Muscle of leg (tissue), 11 donors: ENCODE data around the gene SNX32. TPM values are rescaled to one million over a fixed set of nuclear protein-coding genes. Genes with fewer than 3 reads are reported as not detected.

Source experiments
- DNase-seq: peaks from one replicate; pipeline ENCODE4 v3.0.0; 2013
- H3K27ac ChIP-seq: one replicate; pipeline ENCODE4 v1.5.1; 2013; ENCODE audit warnings: mild to moderate bottlenecking, low read length, control low read depth
- H3K27me3 ChIP-seq: one replicate; pipeline ENCODE4 v1.6.1; 2013; ENCODE audit warnings: low read length; ENCODE audit not compliant: control insufficient read depth, insufficient read depth
- H3K36me3 ChIP-seq: one replicate; pipeline ENCODE4 v1.6.1; 2013; ENCODE audit warnings: low read length; ENCODE audit not compliant: control insufficient read depth, insufficient read depth
- H3K4me1 ChIP-seq: one replicate; pipeline ENCODE4 v1.6.1; 2013; ENCODE audit warnings: low read length; ENCODE audit not compliant: control insufficient read depth, insufficient read depth
- H3K4me3 ChIP-seq: one replicate; pipeline ENCODE4 v1.5.1; 2013; ENCODE audit warnings: low read length, control low read depth
- H3K9me3 ChIP-seq: replicated peaks from 2 replicates; pipeline ENCODE4 v1.6.1; 2013; ENCODE audit warnings: low read depth, low read length; ENCODE audit not compliant: control insufficient read depth
- WGBS: methylation state at CpG from one replicate; pipeline ENCODE4 v1.1.5; 2013; ENCODE audit warnings: missing lambda C conversion rate; ENCODE audit not compliant: insufficient coverage; 5-methylcytosine and 5-hydroxymethylcytosine counted together
- polyA plus RNA-seq, 8 donors: library from polyadenylated mRNA; unstranded; fragments of 120-200 nt; gene quantifications; one replicate each; pipeline versions ENCODE4 v1.2.1 to v1.2.3, GENCODE V29; 2013; ENCODE audit warnings: inconsistent platforms in 1 of 8, low replicate concordance in 1 of 8; ENCODE audit not compliant: insufficient read length in 8 of 8, insufficient read depth in 1 of 8
- total RNA-seq: library from RNA; stranded (reverse); fragments of 120-200 nt; gene quantifications from one replicate; pipeline ENCODE4 v1.2.4, GENCODE V29; 2013

Gene SNX32
- total and polyA plus RNA-seq, 9 donors = 0.98 to 2.6 (median 1.5) TPM

- H3K9me3 ChIP-seq = no peaks in the 10 kb centered on the region
- H3K4me1 ChIP-seq = peaks cover 38% of the 10 kb centered on the region
- H3K4me3 ChIP-seq = no peak overlapping the region
- peaks cover 57% of the 10 kb centered on the region for H3K36me3 ChIP-seq
- H3K27ac ChIP-seq = no peak overlapping the region
- H3K27me3 ChIP-seq = no peaks in the 10 kb centered on the region
- DNase-seq = peak; percentile 18
- 79% methylated on average over 3 of the region's 5 CpGs for WGBS
Measured at GRCh38 chr11:65862191-65862735, 28.5 kb downstream of the SNX32 start.

GRCh38 chr11:65862941-65863888, 29.5 kb downstream of the SNX32 start:
- WGBS = 77% methylated on average over 15 of the region's 24 CpGs
- Histone ChIP-seq H3K4me1 (peaks cover 38% of the 10 kb centered on the region), H3K27me3 (no peaks in the 10 kb centered on the region), H3K9me3 (no peaks in the 10 kb centered on the region), H3K27ac (no peak overlapping the region), H3K36me3 (peaks cover 66% of the 10 kb centered on the region), H3K4me3 (no peak overlapping the region)
- DNase-seq = peak; percentile 49

DNA sequence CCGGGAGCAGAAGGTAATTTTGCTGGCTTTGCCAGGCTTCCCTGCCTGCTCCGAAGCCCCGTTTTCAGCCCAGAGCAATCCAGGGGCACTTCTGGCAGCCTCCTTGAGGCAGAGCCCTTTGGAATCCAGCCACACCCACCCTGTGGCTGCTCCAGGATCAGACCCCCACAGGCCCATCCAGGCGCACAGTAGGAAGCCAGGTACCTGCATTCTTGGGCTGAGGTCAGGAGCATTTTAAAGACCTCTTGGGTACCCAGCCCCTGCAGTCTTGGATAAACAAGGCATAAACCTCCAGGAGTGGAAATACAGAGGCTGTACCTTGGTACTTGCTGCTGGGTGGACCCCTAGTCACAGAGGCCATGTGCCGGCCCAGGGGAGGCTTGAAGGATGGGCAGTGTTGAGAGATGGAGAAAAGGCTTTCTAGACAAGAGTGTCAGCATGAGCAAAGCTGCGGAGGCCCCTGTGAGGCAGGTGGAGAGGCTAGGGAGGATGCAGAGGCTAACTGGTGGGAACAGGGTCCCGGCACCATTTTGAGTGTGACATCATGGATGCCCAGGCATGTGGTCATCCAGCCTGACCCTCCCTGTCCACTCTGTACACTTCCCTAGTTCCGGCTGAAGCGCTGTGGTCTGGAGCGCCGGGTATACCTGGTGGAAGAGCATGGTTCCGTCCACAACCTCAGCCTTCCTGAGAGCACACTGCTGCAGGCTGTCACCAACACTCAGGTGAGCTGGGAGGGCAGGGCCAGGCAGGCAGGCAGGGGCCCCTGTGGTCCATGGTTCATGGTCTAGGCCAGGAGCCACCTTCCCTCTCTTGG, 30.3 kb downstream of the SNX32 start:
- DNase-seq = peak; percentile 6
- 85% methylated on average over 12 of the region's 12 CpGs for WGBS

GRCh38 chr11:65864706-65865471, 31.1 kb downstream of the SNX32 start:
- DNase-seq = peak; percentile 17
- Histone ChIP-seq H3K4me1 (peaks cover 23% of the 10 kb centered on the region), H3K27me3 (no peaks in the 10 kb centered on the region), H3K36me3 (peaks cover 83% of the 10 kb centered on the region), H3K27ac (no peak overlapping the region), H3K4me3 (no peak overlapping the region), H3K9me3 (no peaks in the 10 kb centered on the region)
- WGBS = 82% methylated on average over 17 of the region's 18 CpGs

More for the DNA sequence above, 30.3 kb downstream of the SNX32 start:
- H3K36me3 ChIP-seq = peaks cover 75% of the 10 kb centered on the region
- no peaks in the 10 kb centered on the region for H3K27me3 ChIP-seq
- peaks cover 31% of the 10 kb centered on the region for H3K4me1 ChIP-seq
- H3K4me3 ChIP-seq = no peak overlapping the region
- no peak overlapping the region for H3K27ac ChIP-seq
- H3K9me3 ChIP-seq = no peaks in the 10 kb centered on the region

DNA sequence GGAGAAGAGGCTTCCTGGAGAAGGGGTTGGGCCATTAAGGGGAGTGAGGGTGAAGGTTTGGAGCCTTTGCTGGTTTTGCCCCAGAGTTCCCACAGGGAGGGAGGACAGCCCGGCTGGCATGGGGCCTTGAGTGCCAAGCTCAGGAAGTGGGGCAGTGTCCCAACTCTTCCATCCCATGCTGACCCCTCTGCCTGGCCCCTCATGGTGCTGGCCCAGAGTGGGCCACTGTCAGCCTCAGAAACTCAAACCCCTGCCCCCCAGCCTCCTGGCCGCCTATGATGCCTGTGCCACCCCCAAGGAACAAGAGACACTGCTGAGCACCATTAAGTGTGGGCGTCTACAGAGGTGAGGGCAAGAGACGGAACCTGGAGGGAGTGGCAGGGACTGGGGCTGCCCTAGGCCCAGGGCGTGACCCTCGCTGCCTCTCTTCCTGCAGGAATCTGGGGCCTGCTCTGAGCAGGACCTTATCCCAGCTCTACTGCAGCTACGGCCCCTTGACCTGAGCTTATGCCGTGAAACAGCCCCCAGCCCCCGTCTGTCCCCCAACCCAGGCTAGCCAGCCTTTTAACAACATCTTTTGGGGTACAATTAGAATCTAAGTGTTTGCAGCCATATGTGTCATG, 31.9 kb downstream of the SNX32 start:
- H3K4me3 ChIP-seq = no peak overlapping the region
- H3K27me3 ChIP-seq = no peaks in the 10 kb centered on the region
- 72% methylated on average over 4 of the region's 9 CpGs for WGBS
- H3K9me3 ChIP-seq = no peaks in the 10 kb centered on the region
- H3K27ac ChIP-seq = no peak overlapping the region
- peak; percentile 18 for DNase-seq
- H3K4me1 ChIP-seq = peaks cover 27% of the 10 kb centered on the region
- peaks cover 90% of the 10 kb centered on the region for H3K36me3 ChIP-seq

DNA sequence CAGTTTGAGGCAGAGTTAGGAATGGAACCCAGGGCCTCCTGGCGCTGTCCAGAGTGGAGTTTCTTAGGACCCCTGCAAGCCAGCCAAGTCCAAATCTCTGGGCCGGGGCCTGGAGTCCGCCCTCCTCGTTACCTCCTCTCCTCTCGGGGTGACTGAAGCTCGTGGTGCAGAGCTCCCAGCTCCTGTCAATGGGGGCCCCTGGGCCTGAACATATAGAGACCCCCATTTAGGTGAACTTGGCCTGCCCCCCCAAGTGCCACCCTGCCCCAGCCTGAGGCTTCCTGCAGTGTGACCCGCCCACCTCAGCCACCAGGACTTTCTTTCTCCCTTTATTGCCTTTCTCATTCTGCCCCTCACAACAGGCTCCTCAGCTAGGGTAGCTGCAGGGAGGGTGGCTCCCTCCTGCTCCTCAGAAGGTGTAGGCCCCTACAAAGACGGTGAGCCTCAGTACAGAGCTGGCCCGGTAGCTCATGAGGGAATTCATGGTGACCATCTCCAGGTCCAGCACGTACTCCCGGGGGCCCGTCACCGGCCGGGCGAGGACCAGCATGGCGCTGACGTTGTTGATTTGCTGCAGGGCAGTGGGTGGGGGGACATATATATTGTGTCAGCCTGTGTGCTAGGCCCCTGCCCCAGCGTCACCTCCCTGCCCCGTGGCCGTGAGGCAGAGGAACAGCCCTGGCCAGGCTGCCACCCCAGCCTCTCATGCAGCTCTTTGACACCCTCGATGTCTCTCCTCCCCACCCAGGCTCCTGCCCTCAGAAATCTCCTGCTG, 32.9 kb downstream of the SNX32 start:
- 72% methylated on average over 21 of the region's 21 CpGs for WGBS
- H3K27me3 ChIP-seq = no peaks in the 10 kb centered on the region
- no peak overlapping the region for H3K4me3 ChIP-seq
- H3K9me3 ChIP-seq = no peaks in the 10 kb centered on the region
- peaks cover 96% of the 10 kb centered on the region for H3K36me3 ChIP-seq
- peak; percentile 6 for DNase-seq
- H3K4me1 ChIP-seq = peaks cover 28% of the 10 kb centered on the region
- H3K27ac ChIP-seq = no peak overlapping the region

DNA sequence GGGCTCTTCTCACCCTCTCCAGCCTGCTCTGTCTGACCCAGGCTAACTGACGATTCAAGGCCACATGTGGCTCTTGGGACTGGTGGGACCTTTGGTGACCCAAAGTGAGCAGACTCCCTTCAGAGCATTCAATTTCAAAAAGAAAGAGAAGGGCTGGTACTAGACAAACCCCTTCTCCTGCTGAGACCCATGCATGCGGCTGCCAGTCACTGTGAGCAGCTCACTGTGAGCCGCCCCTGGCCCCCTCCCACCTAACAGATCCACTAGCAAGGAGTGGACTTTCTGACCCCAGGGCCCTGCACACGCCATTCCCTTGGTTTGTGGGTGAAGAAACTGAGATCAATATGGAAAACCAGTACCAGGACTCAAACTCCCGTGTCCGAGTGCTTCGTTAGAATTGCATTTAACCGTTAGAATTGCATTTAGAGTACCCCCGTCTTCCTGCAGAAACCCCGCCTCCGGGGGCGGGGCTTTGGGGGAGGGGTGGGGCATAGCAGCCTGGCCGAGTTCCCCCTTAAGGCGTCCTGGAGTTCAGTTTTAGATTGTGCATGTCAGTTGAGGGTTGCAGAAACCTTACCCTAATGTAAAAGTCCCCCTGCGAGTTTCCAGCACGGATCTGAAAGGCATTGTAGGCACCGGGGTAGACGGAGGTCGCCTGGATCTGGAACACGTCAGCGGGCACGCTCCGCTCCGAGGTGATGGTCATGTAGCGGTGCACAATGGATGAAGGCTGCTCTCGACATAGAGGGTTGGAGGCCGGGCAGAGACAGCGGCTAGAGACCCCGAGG, 33.7 kb downstream of the SNX32 start:
- Histone ChIP-seq H3K36me3 (peaks cover 88% of the 10 kb centered on the region), H3K27ac (no peak overlapping the region), H3K9me3 (no peaks in the 10 kb centered on the region), H3K27me3 (no peaks in the 10 kb centered on the region), H3K4me1 (peaks cover 26% of the 10 kb centered on the region), H3K4me3 (no peak overlapping the region)
- DNase-seq = no peak
- WGBS = 56% methylated on average over 16 of the region's 29 CpGs

DNA sequence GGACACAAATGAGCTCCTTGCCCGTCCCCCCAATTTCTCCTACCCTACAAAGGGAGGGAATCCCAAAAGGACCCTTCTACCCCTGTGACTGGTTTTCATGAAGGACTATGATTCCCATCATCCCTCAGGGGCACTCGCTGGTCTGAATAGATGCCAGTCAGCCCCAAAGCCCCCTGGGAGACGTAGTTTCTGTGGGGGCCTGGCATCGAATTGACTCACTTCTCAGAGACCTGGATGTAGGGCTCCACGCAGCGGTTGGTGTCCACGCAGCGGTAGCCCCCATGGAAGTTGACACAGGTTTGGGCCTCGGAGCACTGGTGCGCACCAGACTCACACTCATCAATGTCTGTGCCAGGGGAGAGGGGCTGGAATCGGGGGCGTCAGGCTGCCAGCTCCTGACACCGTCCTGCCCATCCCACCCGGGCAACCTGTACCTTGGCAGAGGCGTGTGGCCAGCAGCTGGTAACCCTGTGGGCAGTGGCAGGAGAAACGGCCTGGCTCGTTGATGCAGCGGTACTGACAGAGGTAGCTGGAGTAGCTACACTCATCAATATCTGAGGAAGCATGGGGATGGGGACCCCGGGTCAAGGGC, 34.4 kb downstream of the SNX32 start:
- Histone ChIP-seq H3K36me3 (peaks cover 81% of the 10 kb centered on the region), H3K27ac (no peak overlapping the region), H3K4me3 (no peak overlapping the region), H3K4me1 (peaks cover 26% of the 10 kb centered on the region), H3K9me3 (no peaks in the 10 kb centered on the region), H3K27me3 (no peaks in the 10 kb centered on the region)
- WGBS = 73% methylated on average over 13 of the region's 19 CpGs
- no peak for DNase-seq
